PC-9 (cell line): Measurements from ENCODE around the gene ZCCHC3. TPM values are rescaled to one million over a fixed set of nuclear protein-coding genes. Genes with fewer than 3 reads are reported as not detected.
A peak's percentile ranks its signal among the peaks of the same experiment; 100 is the strongest.
"Not testable (repeated sequence)": the region's sequence is repeated elsewhere in the genome, so short reads cannot be mapped to it uniquely, and the experiment has no call there.

Source experiments
- BruUV-seq: library from RNA; stranded (reverse); fragments of 400-500 nt; replicated peaks from 2 replicates; lab custom pipeline; 2021; lab: Mats Ljungman, UMichigan
- CTCF ChIA-PET: fragments of 300-600 bp; sonication (Branson Sonifier 250); formaldehyde crosslinking; loops from one replicate; lab custom pipeline; 2022; ENCODE audit warnings: antibody characterized with exemption; lab: Charles Lee
- POLR2A ChIA-PET: fragments of 300-600 bp; sonication (Branson Sonifier 250); formaldehyde crosslinking; loops from one replicate; lab custom pipeline; 2022; ENCODE audit warnings: antibody characterized with exemption; ENCODE audit not compliant: unreplicated experiment; lab: Charles Lee
- DNase-seq, 2 experiments: peaks; one replicate each; pipeline versions ENCODE4 v3.0.0 to v3.0.0-alpha.2; 2015 to 2022; ENCODE audit warnings: mixed read lengths in 1 of 2
- H2AFZ ChIP-seq: fragments of 200-600 bp; sonication (generic); 2 replicates; pipeline ENCODE4 v1.8.1; 2017; ENCODE audit warnings: antibody characterized with exemption
- H3F3A ChIP-seq: fragments of 200-600 bp; sonication (generic); 2 replicates; pipeline ENCODE4 v1.8.1; 2017; ENCODE audit warnings: antibody characterized with exemption, mild to moderate bottlenecking, low read depth; ENCODE audit not compliant: insufficient read depth
- H3K27ac ChIP-seq: fragments of 200-600 bp; sonication (generic); 2 replicates; pipeline ENCODE4 v1.6.1; 2016; ENCODE audit warnings: mixed run types
- H3K27me3 ChIP-seq: fragments of 200-600 bp; sonication (generic); 2 replicates; pipeline ENCODE4 v1.6.1; 2016; ENCODE audit warnings: low read depth, mixed run types; ENCODE audit not compliant: insufficient read depth
- H3K36me3 ChIP-seq: fragments of 200-600 bp; sonication (generic); 2 replicates; pipeline ENCODE4 v1.6.1; 2016; ENCODE audit warnings: low read depth, mixed run types
- H3K4me1 ChIP-seq: fragments of 200-600 bp; sonication (generic); replicated peaks from 2 replicates; pipeline ENCODE4 v1.6.1; 2016; ENCODE audit warnings: mixed run types; ENCODE audit not compliant: insufficient read depth
- H3K4me2 ChIP-seq: fragments of 200-600 bp; sonication (generic); 2 replicates; pipeline ENCODE4 v1.6.1; 2017; ENCODE audit warnings: mixed run types
- H3K4me3 ChIP-seq: fragments of 200-600 bp; sonication (generic); 2 replicates; pipeline ENCODE4 v1.6.1; 2016; ENCODE audit warnings: mixed run types
- H3K79me2 ChIP-seq: fragments of 200-600 bp; sonication (generic); 2 replicates; pipeline ENCODE4 v1.6.1; 2017; ENCODE audit warnings: low read depth, mixed run types
- H3K9me2 ChIP-seq: fragments of 200-600 bp; sonication (generic); 2 replicates; pipeline ENCODE4 v1.8.1; 2017; ENCODE audit warnings: mild to moderate bottlenecking; ENCODE audit not compliant: insufficient read depth
- H3K9me3 ChIP-seq: fragments of 200-600 bp; sonication (generic); 2 replicates; pipeline ENCODE4 v1.8.1; 2016; ENCODE audit warnings: low read depth; ENCODE audit not compliant: insufficient read depth
- H4K20me1 ChIP-seq: fragments of 200-600 bp; sonication (generic); 2 replicates; pipeline ENCODE4 v1.8.1; 2017; ENCODE audit not compliant: insufficient read depth
- CTCF ChIP-seq: fragments of 200-600 bp; sonication (generic); conservative IDR thresholded peaks from 2 replicates; pipeline ENCODE4 v1.6.1; 2017; ENCODE audit warnings: mixed run types, antibody characterized with exemption, mild to moderate bottlenecking, moderate library complexity
- EZH2 ChIP-seq: fragments of 200-600 bp; sonication (generic); IDR thresholded peaks from 2 replicates; pipeline ENCODE4 v1.8.0; 2017; ENCODE audit warnings: antibody characterized with exemption, low read depth
- intact Hi-C: fragments of 100-400 bp; cut with micrococcal nuclease; formaldehyde crosslinking; loops from one replicate; pipeline ENCODE4 v1.10.0; 2022; ENCODE audit not compliant: unreplicated experiment
- total RNA-seq: library from RNA; stranded (reverse); gene quantifications from 2 replicates; pipeline ENCODE4 v1.2.3, GENCODE V29; 2021

The ZCCHC3 gene
- total RNA-seq, 1 experiment from 2014 or later, result 17.7 TPM

DNA sequence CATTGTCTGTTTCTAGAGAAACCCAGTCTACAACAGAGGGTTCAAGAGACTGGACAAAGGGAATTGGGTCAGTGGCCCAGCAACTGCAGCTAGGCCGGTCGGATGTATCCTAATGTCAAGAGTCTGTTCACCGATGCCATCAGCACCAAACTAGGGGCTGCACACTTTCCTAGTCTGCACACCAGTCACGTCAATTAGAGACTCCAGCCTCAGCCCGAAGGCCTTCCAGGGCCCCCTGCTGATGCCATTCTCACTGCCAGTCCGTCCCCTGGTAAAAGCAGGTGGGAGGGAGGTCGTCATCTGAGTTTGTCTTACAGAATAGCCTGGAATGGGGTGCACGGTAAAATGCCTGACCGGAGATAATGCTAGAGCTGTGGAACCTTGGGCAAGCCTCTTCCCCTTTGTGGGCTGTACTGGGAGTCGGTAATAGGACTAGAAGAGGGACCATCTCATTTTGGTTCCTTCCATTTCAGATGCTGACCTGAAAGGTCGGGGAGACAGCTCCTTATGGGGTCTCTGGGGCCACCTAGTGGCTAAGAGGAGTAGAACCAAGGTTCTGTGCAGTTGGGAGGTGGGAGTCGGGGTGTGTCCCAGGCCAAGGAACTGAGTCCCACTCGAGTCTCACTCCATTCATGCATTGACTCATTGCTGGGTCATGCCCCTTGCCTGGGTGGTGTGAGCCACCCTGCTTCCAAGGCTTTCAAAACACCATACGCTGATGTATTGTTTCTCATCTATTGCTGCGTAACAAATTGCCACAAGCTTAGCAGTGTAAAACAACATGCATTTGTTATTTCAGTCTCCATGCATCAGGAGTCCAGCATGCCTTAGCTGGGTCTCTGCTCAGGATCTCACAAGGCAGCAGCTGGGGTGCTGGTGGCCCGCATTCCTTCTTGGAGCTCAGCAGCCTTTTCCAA lies 33.1 kb downstream of the ZCCHC3 start:
- Histone ChIP-seq H3K79me2 (peaks cover 14% of the 10 kb centered on the region), H3F3A (peaks cover 32% of the 10 kb centered on the region), H3K27me3 (no peaks in the 10 kb centered on the region), H2AFZ (no peak overlapping the region), H3K27ac (no peak overlapping the region), H3K36me3 (no peaks in the 10 kb centered on the region), H3K9me2 (no peaks in the 10 kb centered on the region), H3K9me3 (no peaks in the 10 kb centered on the region), H3K4me3 (no peak overlapping the region), H3K4me1 (peaks cover 9% of the 10 kb centered on the region; the same call in 1 of the 2 replicates), H3K4me2 (no peak overlapping the region), H4K20me1 (peaks cover 34% of the 10 kb centered on the region)
- ChIA-PET CTCF (interaction anchor here (0.6 to 1.2 kb wide), 3 partner anchors 43 to 119 kb away, joined by 3 to 6 read pairs (median 4); no protein-coding TSS in a partner anchor), POLR2A (interaction anchor here (0.6 kb wide), 1 partner anchor 12 kb away, joined by 3 read pairs; no protein-coding TSS in a partner anchor)
- BruUV-seq, result no TSS peak
- peak; percentile 90 for TF ChIP-seq CTCF
- TF ChIP-seq EZH2, result no peak
- intact Hi-C loops, result loop anchor here (10.0 kb wide), 1 partner anchor 76 kb away; the partner anchor contains the start of gene DEFB132
- DNase-seq, result peak; percentile 54 to 56

- Histone ChIP-seq H3K9me2 (no peaks in the 10 kb centered on the region), H3K79me2 (no peaks in the 10 kb centered on the region), H2AFZ (no peak overlapping the region), H3K4me3 (no peak overlapping the region), H3K4me1 (0 out of 2 replicates have a peak, but pooled peaks cover 3% of the 10 kb centered on the region), H3K27me3 (no peaks in the 10 kb centered on the region), H4K20me1 (peaks cover 14% of the 10 kb centered on the region), H3K4me2 (no peak overlapping the region), H3K27ac (no peak overlapping the region), H3K36me3 (no peaks in the 10 kb centered on the region), H3F3A (peaks cover 11% of the 10 kb centered on the region; the same call in 1 of the 2 replicates), H3K9me3 (no peaks in the 10 kb centered on the region)
- intact Hi-C loops, result loop anchor here (10.0 kb wide), 1 partner anchor 80 kb away; the partner anchor contains the start of gene DEFB132
- ChIA-PET POLR2A (no interaction called here), CTCF (no interaction called here)
- BruUV-seq, result no TSS peak
- no peak for DNase-seq
- TF ChIP-seq EZH2, result no peak
- TF ChIP-seq CTCF, result no peak
Observed at GRCh38 chr20:334578-334977, 37.2 kb downstream of the ZCCHC3 start.

DNA sequence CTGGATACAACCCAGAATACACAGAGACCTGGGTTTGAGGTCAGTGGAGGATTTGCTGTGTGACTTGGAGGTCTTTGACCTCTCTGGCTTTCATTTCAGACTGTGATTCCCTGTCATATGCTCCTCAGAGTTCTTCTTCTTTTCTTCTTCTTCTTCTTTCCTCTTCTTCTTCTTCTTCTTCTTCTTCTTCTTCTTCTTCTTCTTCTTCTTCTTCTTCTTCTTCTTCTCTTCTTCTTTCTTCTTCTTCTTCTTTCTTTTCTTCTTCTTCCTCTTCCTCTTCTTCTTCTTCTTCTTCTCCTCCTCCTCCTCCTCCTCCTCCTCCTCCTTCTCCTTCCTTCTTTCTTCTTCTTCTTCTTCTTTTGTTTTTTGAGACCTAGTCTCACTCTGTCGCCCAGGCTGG lies 38.7 kb downstream of the ZCCHC3 start:
- POLR2A ChIA-PET, H3K4me1 ChIP-seq, H3K27me3 ChIP-seq, H3K4me2 ChIP-seq, H3K27ac ChIP-seq, H4K20me1 ChIP-seq, BruUV-seq, H3F3A ChIP-seq, CTCF ChIA-PET, H3K4me3 ChIP-seq, H3K9me3 ChIP-seq, H2AFZ ChIP-seq, DNase-seq, H3K36me3 ChIP-seq, H3K9me2 ChIP-seq, H3K79me2 ChIP-seq: not testable (repeated sequence)
- intact Hi-C loops, result loop anchor here (10.0 kb wide), 1 partner anchor 81 kb away; the partner anchor contains the start of gene DEFB132
